Fibroblast of lung (primary cell): ENCODE measurements around the gene C19orf44. TPM values are rescaled to one million over a fixed set of nuclear protein-coding genes. Genes with fewer than 3 reads are reported as not detected.

Experiments
- DNase-seq, 2 donors: peaks; one replicate each; pipeline versions ENCODE4 v3.0.0 to v3.0.0-alpha.2; 2010; ENCODE audit warnings: low read depth in 2 of 2
- H2AFZ ChIP-seq: 2 replicates; pipeline ENCODE4 v1.5.1; 2012; ENCODE audit warnings: low read length, control low read depth, inconsistent platforms
- H3K27ac ChIP-seq: 2 replicates; pipeline ENCODE4 v1.5.1; 2011; ENCODE audit warnings: low read length, control low read depth; ENCODE audit not compliant: insufficient read depth
- H3K27me3 ChIP-seq: 2 replicates; pipeline ENCODE4 v1.5.1; 2011; ENCODE audit warnings: mild to moderate bottlenecking, low read length; ENCODE audit not compliant: control insufficient read depth, insufficient read depth
- H3K36me3 ChIP-seq: 2 replicates; pipeline ENCODE4 v1.5.1; 2011; ENCODE audit warnings: low read length; ENCODE audit not compliant: control insufficient read depth, insufficient read depth
- H3K4me1 ChIP-seq: 2 replicates; pipeline ENCODE4 v1.5.1; 2011; ENCODE audit warnings: low read length; ENCODE audit not compliant: control insufficient read depth, insufficient read depth; ENCODE audit errors: extremely low read depth
- H3K4me2 ChIP-seq: 2 replicates; pipeline ENCODE4 v1.5.1; 2011; ENCODE audit warnings: low read length, control low read depth; ENCODE audit not compliant: insufficient read depth; ENCODE audit errors: extremely low read depth
- H3K4me3 ChIP-seq, 4 experiments: fragments of 200-600 bp in 1 of 4; sonication (generic) in 1 of 4; replicated peaks in 1 of 4; 2 replicates each; pipeline ENCODE4 v1.5.1; 2011 to 2016; ENCODE audit warnings: low read length in 4 of 4, low read depth in 3 of 4, mild to moderate bottlenecking in 3 of 4, control low read depth in 2 of 4, inconsistent platforms in 1 of 4, mixed read lengths in 1 of 4; ENCODE audit not compliant: insufficient read depth in 1 of 4; ENCODE audit errors: control extremely low read depth in 1 of 4
- H3K79me2 ChIP-seq: 2 replicates; pipeline ENCODE4 v1.5.1; 2012; ENCODE audit warnings: mild to moderate bottlenecking, low read length, inconsistent platforms; ENCODE audit not compliant: control insufficient read depth, insufficient read depth
- H3K9ac ChIP-seq: 2 replicates; pipeline ENCODE4 v1.5.1; 2011; ENCODE audit warnings: mild to moderate bottlenecking, low read length, control low read depth; ENCODE audit not compliant: insufficient read depth
- H3K9me3 ChIP-seq: 2 replicates; pipeline ENCODE4 v1.5.1; 2012; ENCODE audit warnings: low read depth, low read length; ENCODE audit not compliant: control insufficient read depth, insufficient read depth
- H4K20me1 ChIP-seq: 2 replicates; pipeline ENCODE4 v1.5.1; 2011; ENCODE audit warnings: low read length; ENCODE audit not compliant: control insufficient read depth, insufficient read depth; ENCODE audit errors: extremely low read depth
- EZH2 ChIP-seq: IDR thresholded peaks from 2 replicates; pipeline ENCODE4 v1.5.1; 2012; ENCODE audit warnings: low read length, control low read depth, mild to moderate bottlenecking; ENCODE audit errors: missing control alignments
- polyA plus RNA-seq, 2 donors: library from polyadenylated mRNA; depleted of rRNA in 1 of 2; stranded (reverse) in 1 of 2; unstranded in 1 of 2; fragments of >200 nt; gene quantifications; 2 replicates each; pipeline ENCODE4 v1.2.1, GENCODE V29; 2011 to 2012; ENCODE audit warnings: missing spikeins in 1 of 2
- total RNA-seq: library from RNA; depleted of rRNA; stranded (reverse); fragments of >200 nt; gene quantifications from 2 replicates; pipeline ENCODE4 v1.2.1, GENCODE V29; 2014
- TF ChIP-seq, protein P1 (sequence below), 2 donors: IDR thresholded peaks in 1 of 2; conservative IDR thresholded peaks in 1 of 2; 1 replicate in 1 of 2; 2 replicates in 1 of 2; pipeline ENCODE4 v1.5.1; 2011 to 2012; ENCODE audit warnings: low read length in 2 of 2, control low read depth in 1 of 2, inconsistent platforms in 1 of 2, low read depth in 1 of 2, mild to moderate bottlenecking in 1 of 2

C19orf44 gene
- total and polyA plus RNA-seq, 2 donors (not counting 1 experiment from before 2014, with no cell fraction given) = 2.9 to 3.6 TPM

DNA sequence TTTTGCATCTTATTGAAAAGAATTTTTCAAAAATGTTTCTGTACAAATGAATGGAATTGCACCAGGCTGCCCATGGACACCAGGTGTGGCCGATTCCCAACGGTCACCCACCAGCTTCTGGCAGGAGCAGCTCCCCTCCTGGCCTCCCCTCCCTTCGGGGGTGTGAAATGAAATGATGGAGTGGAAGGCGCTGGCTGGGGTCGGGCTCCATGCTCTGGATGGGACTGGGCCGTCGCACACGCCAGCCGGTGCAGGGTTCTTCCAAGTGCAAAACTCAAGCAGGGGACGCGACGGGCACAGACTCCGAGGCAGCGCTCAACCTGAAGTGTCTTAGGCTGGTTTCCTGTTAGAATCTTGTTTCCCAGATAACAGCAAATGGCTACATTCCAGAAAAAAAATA, 21.9 kb downstream of the C19orf44 start:
- Histone ChIP-seq H3K27me3 (no peaks in the 10 kb centered on the region), H3K4me3 (no peak overlapping the region), H3K9me3 (no peaks in the 10 kb centered on the region), H3K79me2 (no peaks in the 10 kb centered on the region), H4K20me1 (no peaks in the 10 kb centered on the region), H3K27ac (no peak overlapping the region), H3K36me3 (peaks cover 39% of the 10 kb centered on the region), H3K4me2 (no peak overlapping the region), H3K4me1 (no peaks in the 10 kb centered on the region), H3K9ac (no peak overlapping the region), H2AFZ (no peak overlapping the region)
- no peak for TF ChIP-seq EZH2
- TF ChIP-seq, protein P1, sequence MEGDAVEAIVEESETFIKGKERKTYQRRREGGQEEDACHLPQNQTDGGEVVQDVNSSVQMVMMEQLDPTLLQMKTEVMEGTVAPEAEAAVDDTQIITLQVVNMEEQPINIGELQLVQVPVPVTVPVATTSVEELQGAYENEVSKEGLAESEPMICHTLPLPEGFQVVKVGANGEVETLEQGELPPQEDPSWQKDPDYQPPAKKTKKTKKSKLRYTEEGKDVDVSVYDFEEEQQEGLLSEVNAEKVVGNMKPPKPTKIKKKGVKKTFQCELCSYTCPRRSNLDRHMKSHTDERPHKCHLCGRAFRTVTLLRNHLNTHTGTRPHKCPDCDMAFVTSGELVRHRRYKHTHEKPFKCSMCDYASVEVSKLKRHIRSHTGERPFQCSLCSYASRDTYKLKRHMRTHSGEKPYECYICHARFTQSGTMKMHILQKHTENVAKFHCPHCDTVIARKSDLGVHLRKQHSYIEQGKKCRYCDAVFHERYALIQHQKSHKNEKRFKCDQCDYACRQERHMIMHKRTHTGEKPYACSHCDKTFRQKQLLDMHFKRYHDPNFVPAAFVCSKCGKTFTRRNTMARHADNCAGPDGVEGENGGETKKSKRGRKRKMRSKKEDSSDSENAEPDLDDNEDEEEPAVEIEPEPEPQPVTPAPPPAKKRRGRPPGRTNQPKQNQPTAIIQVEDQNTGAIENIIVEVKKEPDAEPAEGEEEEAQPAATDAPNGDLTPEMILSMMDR (conservative IDR thresholded peaks at IDR 0.05 in 1 of 2, IDR thresholded peaks at IDR 0.05 in 1 of 2; ENCODE audit: low read depth in 1 of 2, low read length in 2 of 2) = no peak
- no peak for DNase-seq

DNA sequence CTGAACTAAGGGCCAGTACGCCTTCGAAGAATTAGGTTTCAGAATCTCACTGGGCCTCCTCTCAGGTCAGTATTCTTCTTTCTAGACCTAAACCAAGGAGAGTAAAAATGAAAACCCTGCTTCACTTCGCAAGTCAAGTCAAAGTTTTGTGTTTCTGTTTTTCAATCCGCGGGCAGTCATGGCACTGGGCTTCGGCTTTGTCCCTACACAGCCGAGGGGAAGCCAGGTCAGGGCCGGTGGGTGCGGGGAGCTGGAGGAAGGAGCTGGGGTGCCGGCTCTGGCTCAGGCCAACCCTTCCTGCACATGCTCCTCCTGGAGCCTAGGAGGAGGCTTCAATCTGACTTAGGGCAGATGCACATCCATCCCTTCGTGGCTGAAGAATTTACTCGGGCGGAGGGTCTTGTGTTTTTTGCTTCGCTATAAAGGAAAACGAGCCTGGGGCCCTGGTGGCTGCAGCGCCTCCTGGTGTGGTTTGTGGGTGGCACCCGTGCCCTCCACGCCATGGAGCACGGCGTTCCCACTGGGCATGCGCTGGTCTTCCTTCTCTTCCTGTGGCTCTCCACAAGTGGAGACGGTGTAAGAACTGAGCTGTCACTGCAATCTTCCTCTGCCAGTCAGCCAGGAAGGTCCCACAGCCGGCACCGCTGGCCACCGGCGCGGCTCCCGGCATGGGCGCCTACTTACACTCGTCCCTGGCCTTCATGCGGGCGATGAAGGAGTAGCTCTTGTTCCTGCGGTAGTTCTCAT, 22.5 kb downstream of the C19orf44 start:
- Histone ChIP-seq H3K27ac (no peak overlapping the region), H3K36me3 (peaks cover 37% of the 10 kb centered on the region)
- TF ChIP-seq, protein P1 (conservative IDR thresholded peaks at IDR 0.05 in 1 of 2, IDR thresholded peaks at IDR 0.05 in 1 of 2; ENCODE audit: low read depth in 1 of 2, low read length in 2 of 2) = peak in 1 of 2 donors; percentile 6
- no peak for TF ChIP-seq EZH2

DNA sequence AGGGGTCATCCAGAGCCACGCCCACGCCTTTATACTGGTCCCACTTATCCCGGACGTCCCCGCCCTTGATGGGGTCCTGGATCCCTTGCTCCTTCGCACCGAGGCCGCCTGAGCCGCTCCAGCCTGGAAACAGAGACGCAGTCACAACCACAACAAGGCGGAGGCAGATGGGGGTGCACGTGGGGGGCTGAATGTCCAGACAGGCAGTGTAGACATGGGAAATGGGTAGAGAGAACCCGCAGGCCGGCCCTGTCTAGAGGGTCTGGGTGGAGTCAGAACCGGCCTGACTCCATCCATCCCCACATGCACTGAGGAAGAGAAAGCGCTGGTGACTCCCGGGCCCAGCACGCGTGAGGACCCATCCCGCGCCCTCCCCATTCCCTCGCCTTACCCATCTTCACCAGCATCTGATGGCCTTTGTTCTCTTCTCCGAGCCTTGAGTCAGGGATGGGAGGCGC, 23.1 kb downstream of the C19orf44 start:
- no peak for TF ChIP-seq EZH2
- TF ChIP-seq, protein P1 (conservative IDR thresholded peaks at IDR 0.05 in 1 of 2, IDR thresholded peaks at IDR 0.05 in 1 of 2; ENCODE audit: low read depth in 1 of 2, low read length in 2 of 2) = no peak
- H3K79me2 ChIP-seq = no peaks in the 10 kb centered on the region
- no peak for DNase-seq

More for the DNA sequence above, 22.5 kb downstream of the C19orf44 start:
- Histone ChIP-seq H3K79me2 (no peaks in the 10 kb centered on the region), H3K9ac (no peak overlapping the region), H2AFZ (no peak overlapping the region), H3K9me3 (no peaks in the 10 kb centered on the region), H3K4me2 (no peak overlapping the region), H3K4me1 (no peaks in the 10 kb centered on the region), H3K4me3 (no peak overlapping the region), H4K20me1 (no peaks in the 10 kb centered on the region), H3K27me3 (no peaks in the 10 kb centered on the region)
- no peak for DNase-seq

More for the DNA sequence above, 23.1 kb downstream of the C19orf44 start:
- H3K4me2 ChIP-seq = no peak overlapping the region
- no peaks in the 10 kb centered on the region for H3K27me3 ChIP-seq
- H3K9ac ChIP-seq = no peak overlapping the region
- no peak overlapping the region for H2AFZ ChIP-seq
- H3K4me3 ChIP-seq = no peak overlapping the region
- no peak overlapping the region for H3K27ac ChIP-seq
- no peaks in the 10 kb centered on the region for H4K20me1 ChIP-seq
- no peaks in the 10 kb centered on the region for H3K4me1 ChIP-seq
- no peaks in the 10 kb centered on the region for H3K9me3 ChIP-seq
- peaks cover 39% of the 10 kb centered on the region for H3K36me3 ChIP-seq
